GM19193 (cell line): Measurements from ENCODE around the gene MAP3K5.

Experiments used
- POLR2A ChIP-seq: IDR thresholded peaks from 4 replicates; pipeline ENCODE4 v1.6.1; 2011; ENCODE audit not compliant: insufficient read depth, insufficient read length; ENCODE audit errors: extremely low read depth

Gene MAP3K5

DNA sequence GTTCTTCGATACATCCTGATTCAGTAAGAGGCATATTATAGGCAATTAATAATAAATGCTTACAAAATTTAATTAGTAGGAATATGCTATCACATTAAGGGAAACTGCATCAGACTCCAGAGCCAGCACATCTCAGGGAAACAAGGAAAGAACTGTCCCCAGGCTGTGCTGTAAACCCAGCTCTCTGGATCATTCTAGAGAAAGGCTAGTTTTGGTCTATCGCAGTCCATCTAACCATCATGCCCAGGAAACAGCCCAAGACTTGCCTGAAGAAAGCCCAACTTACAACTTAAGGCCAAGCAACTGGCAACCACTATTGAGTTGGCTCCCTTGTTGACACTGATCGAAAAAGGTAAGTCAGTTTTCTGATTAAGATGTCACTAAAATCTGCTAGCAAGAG, 11.3 kb downstream of the MAP3K5 start:
- TF ChIP-seq POLR2A = no peak

DNA sequence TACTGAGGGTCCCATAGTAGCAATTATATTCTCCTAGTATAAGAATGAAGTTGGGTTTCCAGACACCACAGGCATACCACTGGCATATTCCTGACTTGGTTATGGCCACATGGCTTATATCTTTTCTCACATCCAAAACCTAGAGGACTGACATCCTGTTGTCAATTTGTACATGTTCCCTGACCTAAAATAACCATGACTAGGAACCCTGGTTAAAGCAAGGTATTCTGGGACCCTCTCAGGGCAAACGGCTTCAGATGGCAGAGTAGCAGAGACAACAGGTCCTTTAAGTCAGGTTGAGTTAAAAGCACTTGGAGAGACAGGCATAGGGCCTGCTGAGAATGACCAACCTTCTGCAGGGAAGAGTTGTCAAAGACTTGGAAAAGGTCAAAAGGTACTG, 12.6 kb downstream of the MAP3K5 start:
- TF ChIP-seq POLR2A = no peak

DNA sequence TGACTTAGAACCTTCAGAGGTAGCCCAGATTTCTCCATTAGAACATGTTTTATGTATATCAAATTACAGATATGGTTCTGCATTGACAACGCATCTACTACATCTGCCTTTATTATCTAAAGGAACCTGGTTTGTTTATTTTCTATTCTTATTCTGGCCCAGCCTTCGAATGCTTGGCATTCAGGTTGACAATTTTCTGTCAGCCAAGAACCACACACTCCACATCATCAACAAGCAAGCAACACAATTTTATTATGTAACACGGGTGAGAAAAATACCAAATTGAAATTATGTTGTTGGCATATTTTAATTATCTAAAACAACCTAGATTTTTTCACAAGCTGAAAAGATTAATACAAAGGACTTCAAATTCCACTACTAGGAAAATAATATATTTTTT, 14.6 kb downstream of the MAP3K5 start:
- TF ChIP-seq POLR2A = no peak

- no peak for TF ChIP-seq POLR2A
Observed at GRCh38 chr6:136775548-136775947, 16.7 kb downstream of the MAP3K5 start.

GRCh38 chr6:136775081-136775480, 17.2 kb downstream of the MAP3K5 start:
- TF ChIP-seq POLR2A = no peak

- no peak for TF ChIP-seq POLR2A
Observed at GRCh38 chr6:136774228-136775041, 17.8 kb downstream of the MAP3K5 start.

DNA sequence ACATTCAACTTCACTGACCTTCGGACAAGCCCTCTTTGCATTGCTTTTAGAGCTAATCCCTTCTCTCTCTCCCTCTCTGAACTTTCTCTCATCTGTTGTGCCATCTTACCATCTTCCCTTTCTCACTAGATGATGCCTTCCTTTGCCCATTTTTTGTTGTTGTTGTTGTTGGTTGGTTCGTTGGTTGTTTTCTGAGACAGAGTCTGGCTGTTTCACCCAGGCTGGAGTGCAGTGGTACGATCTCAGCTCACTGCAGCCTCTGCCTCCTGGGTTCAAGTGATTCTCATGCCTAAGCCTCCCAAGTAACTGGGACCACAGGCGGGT, 18.8 kb downstream of the MAP3K5 start:
- no peak for TF ChIP-seq POLR2A

DNA sequence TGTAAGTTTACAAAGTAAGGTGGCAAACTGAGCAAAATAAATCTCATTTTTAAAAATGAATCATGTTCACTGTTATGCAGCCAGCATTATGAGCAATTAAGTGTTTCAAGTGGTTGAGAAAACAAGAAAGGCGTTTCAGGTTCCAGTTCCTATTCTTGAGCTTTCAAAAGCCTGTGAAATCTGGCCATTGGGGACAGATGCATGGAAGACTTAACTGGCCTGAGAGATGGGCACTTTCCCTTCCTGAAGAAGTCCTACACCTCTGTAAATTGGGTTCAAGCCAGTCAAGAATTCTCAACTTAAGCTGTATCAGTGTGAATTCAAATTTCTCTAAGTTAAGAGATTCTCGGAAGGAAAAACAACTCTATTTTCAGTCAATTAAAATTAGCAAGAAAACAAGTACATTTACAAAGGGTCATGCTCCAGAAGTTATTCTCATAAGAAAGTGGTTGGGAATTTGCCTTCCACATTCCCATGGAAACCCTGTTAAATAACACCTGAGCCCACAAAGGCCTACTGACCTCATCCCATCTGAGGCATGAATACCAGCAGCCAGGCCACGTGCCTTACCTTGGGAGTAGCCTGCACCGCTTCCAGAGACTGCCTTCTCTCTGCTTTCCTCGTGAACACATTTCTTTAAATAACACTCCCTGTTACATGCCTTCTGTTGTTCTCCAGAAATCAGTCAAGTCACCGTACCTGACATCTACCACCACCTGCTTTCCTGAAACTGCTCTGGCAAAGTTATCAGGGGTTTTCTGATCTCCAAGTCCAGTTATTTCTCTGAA, 19.4 kb downstream of the MAP3K5 start:
- TF ChIP-seq POLR2A = no peak

DNA sequence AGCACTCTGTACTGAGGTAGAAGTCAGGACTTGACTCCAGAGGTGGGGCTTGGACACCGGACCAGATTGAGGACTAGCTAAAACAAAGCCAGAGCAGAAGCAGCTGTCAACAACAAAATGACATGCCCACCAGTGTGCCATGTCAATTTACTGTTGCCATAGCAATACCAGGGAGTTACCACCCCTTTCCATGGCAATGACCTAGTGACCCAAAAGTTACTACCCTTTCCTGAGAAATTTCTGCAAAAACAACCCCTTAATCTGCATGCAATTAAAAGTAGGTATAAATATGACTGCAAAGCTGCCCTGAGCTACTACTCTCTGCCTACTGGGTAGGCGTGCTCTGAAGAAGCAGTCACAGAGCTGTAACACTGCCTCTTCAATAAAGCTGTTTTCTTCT, 21.0 kb downstream of the MAP3K5 start:
- no peak for TF ChIP-seq POLR2A

- TF ChIP-seq POLR2A = no peak
Observed at GRCh38 chr6:136769759-136770158, 22.5 kb downstream of the MAP3K5 start.

DNA sequence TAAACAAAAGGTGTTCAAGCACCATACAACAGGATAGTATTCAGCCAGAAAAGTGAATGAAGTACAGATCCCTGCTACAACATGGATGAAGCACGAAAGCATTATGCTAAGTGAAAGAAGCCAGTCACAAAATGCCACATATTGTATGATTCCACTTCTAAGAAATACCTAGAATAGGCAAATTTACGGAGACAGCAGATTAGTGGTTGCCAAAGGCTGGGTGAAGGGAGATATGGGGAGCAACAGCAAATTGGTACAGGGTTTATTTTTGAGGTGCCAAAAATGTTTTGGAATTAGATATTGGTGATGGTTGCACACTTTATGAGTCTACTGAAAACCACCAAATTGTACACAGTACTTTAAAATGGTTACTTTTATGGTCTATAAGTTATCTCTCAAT, 23.2 kb downstream of the MAP3K5 start:
- no peak for TF ChIP-seq POLR2A

DNA sequence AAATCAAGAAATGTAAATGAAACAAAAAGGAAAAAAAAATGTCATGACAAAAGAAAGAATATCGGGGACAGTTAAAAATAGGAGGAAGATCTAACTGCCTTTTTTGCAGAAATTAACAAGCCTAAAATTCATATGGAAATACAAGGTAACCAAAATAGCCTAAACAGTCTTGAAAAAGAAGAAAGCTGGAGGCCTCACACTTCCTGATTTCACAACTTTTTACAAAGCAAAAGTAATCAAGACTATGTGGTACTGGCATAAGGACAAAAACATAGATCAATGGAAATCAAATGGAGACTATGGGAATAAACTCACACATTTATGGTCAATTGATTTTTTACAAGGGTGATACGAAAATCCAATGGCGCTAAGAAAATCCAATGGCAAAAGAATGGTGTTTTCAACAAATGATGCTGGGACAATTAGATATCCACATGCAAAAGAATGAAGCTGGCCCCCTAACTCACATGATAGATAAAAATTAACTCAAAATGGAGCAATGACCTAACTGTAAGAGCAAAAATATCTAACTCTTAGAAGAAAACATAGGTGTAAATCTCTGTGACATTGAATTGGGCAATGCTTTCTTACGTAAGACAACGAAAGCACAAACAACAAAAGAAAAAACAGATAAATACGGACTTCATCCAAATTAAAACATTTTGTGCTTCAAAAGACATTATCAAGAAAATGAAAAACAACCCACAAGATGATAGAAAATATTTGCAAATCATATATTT, 24.5 kb downstream of the MAP3K5 start:
- no peak for TF ChIP-seq POLR2A

GRCh38 chr6:136767103-136767502, 25.2 kb downstream of the MAP3K5 start:
- no peak for TF ChIP-seq POLR2A

DNA sequence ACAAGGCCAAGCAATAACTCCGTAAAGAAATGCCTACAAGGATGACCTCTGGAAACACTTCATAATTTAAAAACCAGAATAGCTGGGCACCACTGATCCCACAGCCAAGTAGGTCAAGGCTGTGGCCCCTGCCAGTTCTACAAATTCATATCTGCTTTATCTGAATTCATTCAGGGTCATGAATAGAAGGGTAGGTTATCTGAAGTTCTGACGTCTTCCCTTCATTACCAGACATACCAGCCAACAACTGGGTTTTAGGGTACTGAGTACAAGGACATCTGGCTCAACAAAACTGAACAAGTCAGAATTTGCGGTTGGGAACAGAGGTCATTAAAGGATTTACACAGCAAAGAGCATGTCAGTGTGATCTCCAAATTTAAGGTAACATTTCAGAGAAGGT, 26.0 kb downstream of the MAP3K5 start:
- no peak for TF ChIP-seq POLR2A

- no peak for TF ChIP-seq POLR2A
Observed at GRCh38 chr6:136764517-136764993, 27.7 kb downstream of the MAP3K5 start.
